ENCODE results near the gene SRCAP.

DNA sequence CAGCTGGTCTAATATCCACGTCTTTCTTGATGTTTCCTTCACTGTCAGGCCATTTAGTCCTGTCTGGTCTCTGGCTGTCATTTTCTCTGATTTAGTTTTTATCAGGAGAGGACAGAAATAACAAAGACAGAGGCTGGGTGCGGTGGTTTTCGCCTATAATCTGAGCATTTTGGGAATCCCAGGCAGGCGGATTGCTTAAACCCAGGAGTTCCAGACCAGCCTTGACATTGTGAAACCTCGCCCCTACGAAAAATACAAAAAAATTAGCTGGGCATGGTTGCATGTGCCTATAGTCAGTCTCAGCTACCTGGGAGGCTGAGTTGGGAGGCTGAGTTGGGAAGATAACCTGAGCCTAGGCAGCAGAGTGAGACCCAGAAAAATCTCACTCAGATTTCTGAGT lies 7.1 kb downstream of the SRCAP start:
- TF ChIP-seq POLR2AphosphoS5 (IDR thresholded peaks at IDR 0.05; ENCODE audit: low read depth, low read length) (no peak), POLR2A (IDR thresholded peaks at IDR 0.05; ENCODE audit: low read depth, low read length) (no peak), TAF1 (IDR thresholded peaks at IDR 0.05; ENCODE audit: borderline replicate concordance, low read depth, low read length) (no peak)

All from GM12892 (cell line).